HL-60 (cell line): ENCODE results near the gene MECR.

ENCODE experiments used
- DNase-seq, 2 experiments: peaks; one replicate each; pipeline ENCODE4 v3.0.0-alpha.2; 2010 to 2020; ENCODE audit warnings: low read depth in 1 of 2, low spot score in 1 of 2
- H3K27ac ChIP-seq: fragments of 250-450 bp; sonication (Bioruptor Pico); replicated peaks from 2 replicates; pipeline ENCODE4 v1.5.1; 2020; ENCODE audit warnings: mild to moderate bottlenecking, moderate library complexity
- H3K27me3 ChIP-seq: fragments of 250-450 bp; sonication (Bioruptor Pico); 2 replicates; pipeline ENCODE4 v1.5.1; 2021; ENCODE audit warnings: mild to moderate bottlenecking, moderate library complexity; ENCODE audit not compliant: insufficient read depth, poor library complexity, severe bottlenecking
- H3K4me3 ChIP-seq: replicated peaks from 2 replicates; pipeline ENCODE4 v1.5.1; 2011; ENCODE audit warnings: mild to moderate bottlenecking, control low read depth, low read length; ENCODE audit not compliant: insufficient read depth
- CTCF ChIP-seq: IDR thresholded peaks from one replicate; pipeline ENCODE4 v1.5.1; 2011; ENCODE audit warnings: low read length, control low read depth, inconsistent platforms; ENCODE audit not compliant: insufficient read depth
- GABPA ChIP-seq: IDR thresholded peaks from 2 replicates; pipeline ENCODE4 v1.6.1; 2012; ENCODE audit warnings: low read depth
- POLR2AphosphoS5 ChIP-seq: IDR thresholded peaks from 2 replicates; pipeline ENCODE4 v1.6.1; 2012; ENCODE audit warnings: low read depth
- REST ChIP-seq: IDR thresholded peaks from 2 replicates; pipeline ENCODE4 v1.6.1; 2012; ENCODE audit warnings: low read depth; ENCODE audit not compliant: insufficient replicate concordance
- SPI1 ChIP-seq: IDR thresholded peaks from 2 replicates; pipeline ENCODE4 v1.6.1; 2012; ENCODE audit warnings: low read depth, mild to moderate bottlenecking, borderline replicate concordance

MECR gene

DNA sequence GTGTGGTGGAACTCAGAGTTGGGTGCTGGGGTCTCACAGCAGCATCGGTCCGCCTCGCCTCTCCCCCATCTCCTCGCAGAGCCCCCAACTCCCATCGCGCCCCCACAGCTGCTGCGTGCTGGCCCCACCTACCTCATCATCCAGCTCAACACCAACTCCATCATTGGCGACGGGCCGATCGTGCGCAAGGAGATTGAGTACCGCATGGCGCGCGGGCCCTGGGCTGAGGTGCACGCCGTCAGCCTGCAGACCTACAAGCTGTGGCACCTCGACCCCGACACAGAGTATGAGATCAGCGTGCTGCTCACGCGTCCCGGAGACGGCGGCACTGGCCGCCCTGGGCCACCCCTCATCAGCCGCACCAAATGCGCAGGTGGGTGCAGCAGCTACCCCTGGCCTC, 29.8 kb upstream of the MECR start:
- Histone ChIP-seq H3K27me3 (peaks cover 44% of the 10 kb centered on the region), H3K4me3 (no peak overlapping the region), H3K27ac (no peak overlapping the region)
- DNase-seq: no peak
- TF ChIP-seq POLR2AphosphoS5: no peak
- TF ChIP-seq SPI1: no peak
- TF ChIP-seq GABPA: no peak
- TF ChIP-seq CTCF: no peak
- TF ChIP-seq REST: no peak

DNA sequence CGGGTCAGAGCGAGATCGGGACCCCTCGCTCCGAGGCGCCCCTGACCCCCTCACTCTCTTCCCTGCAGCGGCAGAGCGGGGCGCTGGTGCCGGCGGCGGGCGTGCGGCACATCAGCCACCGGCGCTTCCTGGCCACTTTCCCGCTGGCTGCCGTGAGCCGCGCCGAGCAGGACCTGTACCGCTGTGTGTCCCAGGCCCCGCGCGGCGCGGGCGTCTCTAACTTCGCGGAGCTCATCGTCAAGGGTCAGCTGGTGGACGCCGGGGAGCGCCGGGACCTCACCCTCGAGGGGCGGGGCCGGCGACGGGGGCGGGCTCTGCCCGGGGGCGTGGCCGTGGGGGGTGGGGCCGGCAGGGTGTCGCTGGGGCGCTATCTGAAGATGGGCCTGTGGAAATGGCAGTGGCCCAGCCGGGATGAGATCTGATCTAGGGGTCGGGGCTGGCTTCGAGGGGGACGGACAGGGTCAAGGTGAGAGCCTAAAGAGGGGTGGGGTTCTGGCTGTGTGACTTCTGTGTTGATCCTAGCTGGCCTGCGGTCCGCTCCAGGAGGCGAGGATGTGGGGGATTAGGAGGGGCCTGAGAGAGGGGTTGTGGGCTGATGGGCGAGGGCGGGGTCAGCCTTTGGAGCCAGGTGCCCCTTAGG, 29.2 kb upstream of the MECR start:
- TF ChIP-seq GABPA: no peak
- TF ChIP-seq POLR2AphosphoS5: no peak
- no peak for TF ChIP-seq REST
- TF ChIP-seq CTCF: no peak
- TF ChIP-seq SPI1: no peak
- no peak for DNase-seq
- Histone ChIP-seq H3K27me3 (peaks cover 43% of the 10 kb centered on the region), H3K4me3 (peak overlapping the region; percentile 42), H3K27ac (no peak overlapping the region)

DNA sequence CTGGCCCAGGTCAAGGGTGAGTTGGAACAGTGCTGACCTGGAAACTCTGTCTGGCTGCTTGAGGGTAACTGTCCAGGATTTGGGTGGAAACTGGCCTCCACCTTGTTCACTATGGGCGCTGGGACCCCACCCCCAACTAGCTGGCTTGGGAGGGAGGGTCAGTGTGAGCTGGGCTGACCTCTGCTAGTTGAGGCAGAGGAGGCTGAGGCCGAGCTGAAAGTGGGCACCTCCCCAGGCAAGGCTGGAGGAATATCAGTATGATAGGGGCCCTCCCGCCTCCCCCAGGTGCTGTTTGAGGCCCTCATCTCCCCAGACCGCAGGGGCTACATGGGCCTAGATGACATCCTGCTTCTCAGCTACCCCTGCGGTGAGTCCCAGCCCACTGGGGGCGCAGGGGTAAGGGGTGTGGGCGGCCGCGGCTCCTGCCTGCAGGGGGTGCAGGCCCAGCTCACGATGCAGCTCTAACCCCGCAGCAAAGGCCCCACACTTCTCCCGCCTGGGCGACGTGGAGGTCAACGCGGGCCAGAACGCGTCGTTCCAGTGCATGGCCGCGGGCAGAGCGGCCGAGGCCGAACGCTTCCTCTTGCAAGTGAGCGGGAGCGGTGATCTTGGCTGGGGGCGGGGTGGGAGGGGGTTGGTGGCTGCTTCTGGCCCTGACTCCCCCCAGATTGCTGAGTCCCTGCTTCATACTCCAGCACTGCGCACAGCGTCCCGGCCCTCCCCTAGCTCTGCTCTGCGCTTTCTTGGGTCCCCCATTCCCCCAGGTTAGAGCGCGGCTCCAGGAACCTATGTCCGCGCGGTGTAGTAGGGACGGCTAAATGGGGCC, 28.5 kb upstream of the MECR start:
- Histone ChIP-seq H3K4me3 (peak overlapping the region; percentile 42), H3K27me3 (peaks cover 43% of the 10 kb centered on the region), H3K27ac (no peak overlapping the region)
- no peak for TF ChIP-seq POLR2AphosphoS5
- TF ChIP-seq CTCF: no peak
- TF ChIP-seq GABPA: no peak
- no peak for TF ChIP-seq REST
- no peak for TF ChIP-seq SPI1
- no peak for DNase-seq
